ENCODE data around the gene OR10V1.

GRCh38 chr11:59719556-59719955, 5.9 kb upstream of the OR10V1 start:
- TF ChIP-seq CTCF (IDR thresholded peaks at IDR 0.05), result no peak
- no peak for TF ChIP-seq POLR2AphosphoS5 (IDR thresholded peaks at IDR 0.05; ENCODE audit: low read depth, low read length)
- TF ChIP-seq, protein P1, sequence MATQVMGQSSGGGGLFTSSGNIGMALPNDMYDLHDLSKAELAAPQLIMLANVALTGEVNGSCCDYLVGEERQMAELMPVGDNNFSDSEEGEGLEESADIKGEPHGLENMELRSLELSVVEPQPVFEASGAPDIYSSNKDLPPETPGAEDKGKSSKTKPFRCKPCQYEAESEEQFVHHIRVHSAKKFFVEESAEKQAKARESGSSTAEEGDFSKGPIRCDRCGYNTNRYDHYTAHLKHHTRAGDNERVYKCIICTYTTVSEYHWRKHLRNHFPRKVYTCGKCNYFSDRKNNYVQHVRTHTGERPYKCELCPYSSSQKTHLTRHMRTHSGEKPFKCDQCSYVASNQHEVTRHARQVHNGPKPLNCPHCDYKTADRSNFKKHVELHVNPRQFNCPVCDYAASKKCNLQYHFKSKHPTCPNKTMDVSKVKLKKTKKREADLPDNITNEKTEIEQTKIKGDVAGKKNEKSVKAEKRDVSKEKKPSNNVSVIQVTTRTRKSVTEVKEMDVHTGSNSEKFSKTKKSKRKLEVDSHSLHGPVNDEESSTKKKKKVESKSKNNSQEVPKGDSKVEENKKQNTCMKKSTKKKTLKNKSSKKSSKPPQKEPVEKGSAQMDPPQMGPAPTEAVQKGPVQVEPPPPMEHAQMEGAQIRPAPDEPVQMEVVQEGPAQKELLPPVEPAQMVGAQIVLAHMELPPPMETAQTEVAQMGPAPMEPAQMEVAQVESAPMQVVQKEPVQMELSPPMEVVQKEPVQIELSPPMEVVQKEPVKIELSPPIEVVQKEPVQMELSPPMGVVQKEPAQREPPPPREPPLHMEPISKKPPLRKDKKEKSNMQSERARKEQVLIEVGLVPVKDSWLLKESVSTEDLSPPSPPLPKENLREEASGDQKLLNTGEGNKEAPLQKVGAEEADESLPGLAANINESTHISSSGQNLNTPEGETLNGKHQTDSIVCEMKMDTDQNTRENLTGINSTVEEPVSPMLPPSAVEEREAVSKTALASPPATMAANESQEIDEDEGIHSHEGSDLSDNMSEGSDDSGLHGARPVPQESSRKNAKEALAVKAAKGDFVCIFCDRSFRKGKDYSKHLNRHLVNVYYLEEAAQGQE (IDR thresholded peaks at IDR 0.05; ENCODE audit: insufficient read depth in 1 of 2, low read depth in 2 of 2, low read length in 1 of 2), result no peak
- no peak for TF ChIP-seq TCF7L2 (IDR thresholded peaks at IDR 0.05; ENCODE audit: low read depth, low read length)
- no peak for TF ChIP-seq SIN3A (IDR thresholded peaks at IDR 0.05; ENCODE audit: borderline replicate concordance, insufficient read depth, low read depth, low read length)
